ENCODE results near the gene CCR3. TPM values are rescaled to one million over a fixed set of nuclear protein-coding genes. Genes with fewer than 3 reads are reported as not detected.
A peak's percentile ranks its signal among the peaks of the same experiment; 100 is the strongest.

The CCR3 gene
- total and polyA plus RNA-seq, 9 of the 15 experiments (the other 6 are each of a cell fraction or from before 2014, with no cell fraction given): not detected

- Histone ChIP-seq H3K36me3 (ENCODE audit: control insufficient read depth, insufficient read depth, low read length) (no peaks in the 10 kb centered on the region), H3K9me1 (ENCODE audit: control insufficient read depth, insufficient read depth, low read length) (no peaks in the 10 kb centered on the region), H3K4me2 (ENCODE audit: insufficient read depth, low read length) (no peak overlapping the region), H4K20me1 (replicated peaks; ENCODE audit: control insufficient read depth, insufficient read depth, low read length) (no peaks in the 10 kb centered on the region), H3K9me3 (replicated peaks; ENCODE audit: control insufficient read depth, insufficient read depth, low read depth, low read length) (no peaks in the 10 kb centered on the region), H3K27ac (ENCODE audit: extremely low read depth, low read depth, low read length) (no peak overlapping the region), H3K79me2 (ENCODE audit: control insufficient read depth, insufficient read depth, low read length) (no peaks in the 10 kb centered on the region), H2AFZ (ENCODE audit: low read depth, low read length) (no peak overlapping the region), H3K4me1 (replicated peaks in 1 of 2; ENCODE audit: control insufficient read depth in 2 of 2, insufficient read depth in 2 of 2, low read length in 2 of 2) (no peaks in the 10 kb centered on the region), H3K27me3 (ENCODE audit: control insufficient read depth in 2 of 2, insufficient read depth in 2 of 2, low read length in 2 of 2) (no peaks in the 10 kb centered on the region), H3K4me3 (no peak overlapping the region), H3K9ac (ENCODE audit: insufficient read depth in 1 of 2, low read depth in 2 of 2, low read length in 2 of 2) (no peak overlapping the region)
- POLR2A ChIA-PET: interaction anchor here (0.9 to 1.0 kb wide), 2 partner anchors 12 to 23 kb away, joined by 3 to 4 read pairs; no protein-coding TSS in a partner anchor
- no TSS peak for BruUV-seq (replicated peaks)
- peak in 2 of 4 experiments; percentile 24 to 32 for DNase-seq (ENCODE audit: extremely low read depth in 1 of 4, low spot score in 3 of 4)
- FAIRE-seq: no peak
- intact Hi-C loops (cut with micrococcal nuclease): loop anchor here (2.0 to 5.0 kb wide), 2 partner anchors 152 to 212 kb away; no protein-coding TSS in a partner anchor
- in situ Hi-C loops (cut with MboI): no loop called here
- WGBS (ENCODE audit: insufficient coverage, low coverage, missing lambda C conversion rate): 6% methylated on average over 1 of the region's 1 CpG
- peak; percentile 79 for ATAC-seq
- CTCF ChIA-PET (ENCODE audit: low intra/inter-chr PET ratio): interaction anchor here (0.5 to 2.0 kb wide), 3 partner anchors 213 to 414 kb away, joined by 3 to 6 read pairs (median 3); no protein-coding TSS in a partner anchor
- TF ChIP-seq CBX8 (IDR thresholded peaks at IDR 0.05; ENCODE audit: borderline replicate concordance, extremely low read depth, low read depth, low read length, poor library complexity, severe bottlenecking): no peak
- no peak for TF ChIP-seq STAT5A (IDR thresholded peaks at IDR 0.05; ENCODE audit: borderline replicate concordance, low read length)
- TF ChIP-seq NR3C1 (CRISPR knock-in tag; IDR thresholded peaks at IDR 0.05): no peak
- no peak for TF ChIP-seq ZNF551 (CRISPR knock-in tag; IDR thresholded peaks at IDR 0.05)
- TF ChIP-seq SFPQ (IDR thresholded peaks at IDR 0.05; ENCODE audit: low read depth, low read length): no peak
- no peak for TF ChIP-seq RBM25 (IDR thresholded peaks at IDR 0.05; ENCODE audit: low read depth, low read length, severe bottlenecking)
- TF ChIP-seq, protein P1, sequence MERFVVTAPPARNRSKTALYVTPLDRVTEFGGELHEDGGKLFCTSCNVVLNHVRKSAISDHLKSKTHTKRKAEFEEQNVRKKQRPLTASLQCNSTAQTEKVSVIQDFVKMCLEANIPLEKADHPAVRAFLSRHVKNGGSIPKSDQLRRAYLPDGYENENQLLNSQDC (CRISPR knock-in tag; IDR thresholded peaks at IDR 0.05): no peak
- TF ChIP-seq RHOXF2B (CRISPR knock-in tag; conservative IDR thresholded peaks at IDR 0.05): no peak
- TF ChIP-seq, protein P2, sequence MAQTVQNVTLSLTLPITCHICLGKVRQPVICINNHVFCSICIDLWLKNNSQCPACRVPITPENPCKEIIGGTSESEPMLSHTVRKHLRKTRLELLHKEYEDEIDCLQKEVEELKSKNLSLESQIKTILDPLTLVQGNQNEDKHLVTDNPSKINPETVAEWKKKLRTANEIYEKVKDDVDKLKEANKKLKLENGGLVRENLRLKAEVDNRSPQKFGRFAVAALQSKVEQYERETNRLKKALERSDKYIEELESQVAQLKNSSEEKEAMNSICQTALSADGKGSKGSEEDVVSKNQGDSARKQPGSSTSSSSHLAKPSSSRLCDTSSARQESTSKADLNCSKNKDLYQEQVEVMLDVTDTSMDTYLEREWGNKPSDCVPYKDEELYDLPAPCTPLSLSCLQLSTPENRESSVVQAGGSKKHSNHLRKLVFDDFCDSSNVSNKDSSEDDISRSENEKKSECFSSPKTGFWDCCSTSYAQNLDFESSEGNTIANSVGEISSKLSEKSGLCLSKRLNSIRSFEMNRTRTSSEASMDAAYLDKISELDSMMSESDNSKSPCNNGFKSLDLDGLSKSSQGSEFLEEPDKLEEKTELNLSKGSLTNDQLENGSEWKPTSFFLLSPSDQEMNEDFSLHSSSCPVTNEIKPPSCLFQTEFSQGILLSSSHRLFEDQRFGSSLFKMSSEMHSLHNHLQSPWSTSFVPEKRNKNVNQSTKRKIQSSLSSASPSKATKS (CRISPR knock-in tag; IDR thresholded peaks at IDR 0.05): no peak
Measured at GRCh38 chr3:46214751-46215352, 27.4 kb upstream of the CCR3 start.

Data from K562 (cell line).